HEK293 (cell line): Measurements from ENCODE around the gene FAM228B.
A peak's percentile ranks its signal among the peaks of the same experiment; 100 is the strongest.

Experiments
- BCL11A ChIP-seq: fragments of 450-650 bp; formaldehyde crosslinking; IDR thresholded peaks from 2 replicates; pipeline ENCODE4 v1.5.1; 2016; ENCODE audit warnings: low read depth, missing biosample characterization, missing genetic modification characterization
- ELK4 ChIP-seq: IDR thresholded peaks from 2 replicates; pipeline ENCODE4 v1.6.1; 2011; ENCODE audit warnings: mild to moderate bottlenecking, low read depth, low read length, borderline replicate concordance
- HOXC10 ChIP-seq: sonication (generic); formaldehyde crosslinking; IDR thresholded peaks from 2 replicates; pipeline ENCODE4 v1.8.1; 2023; ENCODE audit warnings: mild to moderate bottlenecking, missing genetic modification reagents
- SP7 ChIP-seq: fragments of 450-650 bp; formaldehyde crosslinking; IDR thresholded peaks from 2 replicates; pipeline ENCODE4 v1.5.1; 2016; ENCODE audit warnings: missing biosample characterization, missing genetic modification characterization
- WT1 ChIP-seq: fragments of 450-650 bp; formaldehyde crosslinking; IDR thresholded peaks from 2 replicates; pipeline ENCODE4 v1.5.1; 2016; ENCODE audit warnings: missing biosample characterization, missing genetic modification characterization
- YY1 ChIP-seq: fragments of 450-650 bp; formaldehyde crosslinking; IDR thresholded peaks from 2 replicates; pipeline ENCODE4 v1.5.1; 2018; ENCODE audit warnings: missing biosample characterization, missing genetic modification characterization
- ZBTB21 ChIP-seq: fragments of 450-650 bp; formaldehyde crosslinking; IDR thresholded peaks from 2 replicates; pipeline ENCODE4 v1.5.1; 2017; ENCODE audit warnings: missing biosample characterization, missing genetic modification characterization
- ZFP3 ChIP-seq: fragments of 450-650 bp; formaldehyde crosslinking; IDR thresholded peaks from 2 replicates; pipeline ENCODE4 v1.5.1; 2016; ENCODE audit warnings: low read depth, missing biosample characterization, missing genetic modification characterization
- ZFP37 ChIP-seq: fragments of 450-650 bp; formaldehyde crosslinking; IDR thresholded peaks from 2 replicates; pipeline ENCODE4 v1.5.1; 2016; ENCODE audit warnings: missing biosample characterization, missing genetic modification characterization
- ZNF2 ChIP-seq: fragments of 450-650 bp; formaldehyde crosslinking; IDR thresholded peaks from 2 replicates; pipeline ENCODE4 v1.5.1; 2016; ENCODE audit warnings: missing biosample characterization, missing genetic modification characterization
- ZNF292 ChIP-seq: fragments of 450-650 bp; formaldehyde crosslinking; IDR thresholded peaks from 2 replicates; pipeline ENCODE4 v1.5.1; 2016; ENCODE audit warnings: low read depth, missing biosample characterization, missing genetic modification characterization, borderline replicate concordance
- ZNF341 ChIP-seq: fragments of 450-650 bp; formaldehyde crosslinking; IDR thresholded peaks from 2 replicates; pipeline ENCODE4; 2016; ENCODE audit warnings: low read depth, missing biosample characterization, missing genetic modification characterization
- ZNF391 ChIP-seq: fragments of 450-650 bp; formaldehyde crosslinking; IDR thresholded peaks from 2 replicates; pipeline ENCODE4 v1.5.1; 2016; ENCODE audit warnings: low read depth, missing biosample characterization, missing genetic modification characterization, borderline replicate concordance
- ZNF518A ChIP-seq: fragments of 450-650 bp; formaldehyde crosslinking; conservative IDR thresholded peaks from 2 replicates; pipeline ENCODE4 v1.5.1; 2016; ENCODE audit warnings: low read depth, missing biosample characterization, missing genetic modification characterization
- ZNF521 ChIP-seq: fragments of 450-650 bp; formaldehyde crosslinking; IDR thresholded peaks from 2 replicates; pipeline ENCODE4 v1.5.1; 2017; ENCODE audit warnings: missing biosample characterization, mild to moderate bottlenecking, missing genetic modification characterization
- ZNF530 ChIP-seq: fragments of 450-650 bp; formaldehyde crosslinking; IDR thresholded peaks from 2 replicates; pipeline ENCODE4 v1.5.1; 2016; ENCODE audit warnings: low read depth, missing biosample characterization, missing genetic modification characterization
- ZNF555 ChIP-seq: fragments of 450-650 bp; formaldehyde crosslinking; conservative IDR thresholded peaks from 2 replicates; pipeline ENCODE4 v1.5.1; 2017; ENCODE audit warnings: missing biosample characterization, mild to moderate bottlenecking, missing genetic modification characterization, inconsistent platforms
- ZNF558 ChIP-seq: fragments of 450-650 bp; formaldehyde crosslinking; IDR thresholded peaks from 2 replicates; pipeline ENCODE4 v1.5.1; 2016; ENCODE audit warnings: missing biosample characterization, missing genetic modification characterization
- ZNF624 ChIP-seq: fragments of 450-650 bp; formaldehyde crosslinking; IDR thresholded peaks from 2 replicates; pipeline ENCODE4 v1.5.1; 2017; ENCODE audit warnings: missing biosample characterization, missing genetic modification characterization
- ZNF639 ChIP-seq: fragments of 450-650 bp; formaldehyde crosslinking; IDR thresholded peaks from 2 replicates; pipeline ENCODE4 v1.5.1; 2016; ENCODE audit warnings: missing biosample characterization, missing genetic modification characterization
- ZNF701 ChIP-seq: fragments of 450-650 bp; formaldehyde crosslinking; IDR thresholded peaks from 2 replicates; pipeline ENCODE4 v1.5.1; 2016; ENCODE audit warnings: missing biosample characterization, missing genetic modification characterization
- ZNF776 ChIP-seq: fragments of 450-650 bp; formaldehyde crosslinking; IDR thresholded peaks from 2 replicates; pipeline ENCODE4 v1.5.0; 2017; ENCODE audit warnings: missing biosample characterization, missing genetic modification characterization, borderline replicate concordance
- ZSCAN30 ChIP-seq: fragments of 450-650 bp; IDR thresholded peaks from 2 replicates; pipeline ENCODE4 v1.5.1; 2018; ENCODE audit warnings: missing biosample characterization, mild to moderate bottlenecking, missing genetic modification characterization, moderate library complexity
- TF ChIP-seq, protein P1 (sequence below): fragments of 450-650 bp; formaldehyde crosslinking; IDR thresholded peaks from 2 replicates; pipeline ENCODE4 v1.5.1; 2017; ENCODE audit warnings: missing biosample characterization, missing genetic modification characterization
- TF ChIP-seq, protein P2 (sequence below): fragments of 450-650 bp; formaldehyde crosslinking; IDR thresholded peaks from 2 replicates; pipeline ENCODE4 v1.5.1; 2016; ENCODE audit warnings: missing biosample characterization, missing genetic modification characterization
- TF ChIP-seq, protein P3 (sequence below): fragments of 450-650 bp; formaldehyde crosslinking; IDR thresholded peaks from 2 replicates; pipeline ENCODE4 v1.5.1; 2016; ENCODE audit warnings: missing biosample characterization, missing genetic modification characterization
- TF ChIP-seq, protein P4 (sequence below): fragments of 450-650 bp; formaldehyde crosslinking; IDR thresholded peaks from 2 replicates; pipeline ENCODE4 v1.5.1; 2017; ENCODE audit warnings: missing biosample characterization, missing genetic modification characterization

FAM228B gene

GRCh38 chr2:24075915-24076848 is 47.1 kb upstream of the FAM228B start, which contains the start of gene SF3B6 (continued):
- peak; percentile 87 for TF ChIP-seq ZSCAN30 (tag by site-specific recombination)
- TF ChIP-seq ZNF521 = no peak
- TF ChIP-seq, protein P1, sequence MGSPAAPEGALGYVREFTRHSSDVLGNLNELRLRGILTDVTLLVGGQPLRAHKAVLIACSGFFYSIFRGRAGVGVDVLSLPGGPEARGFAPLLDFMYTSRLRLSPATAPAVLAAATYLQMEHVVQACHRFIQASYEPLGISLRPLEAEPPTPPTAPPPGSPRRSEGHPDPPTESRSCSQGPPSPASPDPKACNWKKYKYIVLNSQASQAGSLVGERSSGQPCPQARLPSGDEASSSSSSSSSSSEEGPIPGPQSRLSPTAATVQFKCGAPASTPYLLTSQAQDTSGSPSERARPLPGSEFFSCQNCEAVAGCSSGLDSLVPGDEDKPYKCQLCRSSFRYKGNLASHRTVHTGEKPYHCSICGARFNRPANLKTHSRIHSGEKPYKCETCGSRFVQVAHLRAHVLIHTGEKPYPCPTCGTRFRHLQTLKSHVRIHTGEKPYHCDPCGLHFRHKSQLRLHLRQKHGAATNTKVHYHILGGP (tag by site-specific recombination) = no peak
- 0 out of 2 replicates have a peak, but pooled peaks have one; percentile 28 for TF ChIP-seq ZNF391
- peak; percentile 54; the same call in 1 of the 2 replicates for TF ChIP-seq ZNF639 (tag by site-specific recombination)
- no peak for TF ChIP-seq HOXC10 (CRISPR knock-in tag)
- peak; percentile 80; the same call in 1 of the 2 replicates for TF ChIP-seq ZFP37 (tag by site-specific recombination)
- peak; percentile 84; the same call in 1 of the 2 replicates for TF ChIP-seq ZBTB21
- TF ChIP-seq ZFP3 (tag by site-specific recombination) = no peak
- TF ChIP-seq, protein P2, sequence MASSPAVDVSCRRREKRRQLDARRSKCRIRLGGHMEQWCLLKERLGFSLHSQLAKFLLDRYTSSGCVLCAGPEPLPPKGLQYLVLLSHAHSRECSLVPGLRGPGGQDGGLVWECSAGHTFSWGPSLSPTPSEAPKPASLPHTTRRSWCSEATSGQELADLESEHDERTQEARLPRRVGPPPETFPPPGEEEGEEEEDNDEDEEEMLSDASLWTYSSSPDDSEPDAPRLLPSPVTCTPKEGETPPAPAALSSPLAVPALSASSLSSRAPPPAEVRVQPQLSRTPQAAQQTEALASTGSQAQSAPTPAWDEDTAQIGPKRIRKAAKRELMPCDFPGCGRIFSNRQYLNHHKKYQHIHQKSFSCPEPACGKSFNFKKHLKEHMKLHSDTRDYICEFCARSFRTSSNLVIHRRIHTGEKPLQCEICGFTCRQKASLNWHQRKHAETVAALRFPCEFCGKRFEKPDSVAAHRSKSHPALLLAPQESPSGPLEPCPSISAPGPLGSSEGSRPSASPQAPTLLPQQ (tag by site-specific recombination) = peak; percentile 40; the same call in 1 of the 2 replicates
- no peak for TF ChIP-seq ZNF776
- TF ChIP-seq ZNF624 (tag by site-specific recombination) = no peak
- TF ChIP-seq ZNF530 (tag by site-specific recombination) = no peak
- TF ChIP-seq, protein P3, sequence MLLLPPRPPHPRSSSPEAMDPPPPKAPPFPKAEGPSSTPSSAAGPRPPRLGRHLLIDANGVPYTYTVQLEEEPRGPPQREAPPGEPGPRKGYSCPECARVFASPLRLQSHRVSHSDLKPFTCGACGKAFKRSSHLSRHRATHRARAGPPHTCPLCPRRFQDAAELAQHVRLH (tag by site-specific recombination) = peak; percentile 100
- peak; percentile 92 for TF ChIP-seq ZNF341 (tag by site-specific recombination)
- no peak for TF ChIP-seq ZNF701
- TF ChIP-seq SP7 (tag by site-specific recombination) = peak; percentile 81
- TF ChIP-seq YY1 (tag by site-specific recombination) = 0 out of 2 replicates have a peak, but pooled peaks have one; percentile 42
- TF ChIP-seq ZNF2 (tag by site-specific recombination) = peak; percentile 76; the same call in 1 of the 2 replicates
- TF ChIP-seq, protein P4, sequence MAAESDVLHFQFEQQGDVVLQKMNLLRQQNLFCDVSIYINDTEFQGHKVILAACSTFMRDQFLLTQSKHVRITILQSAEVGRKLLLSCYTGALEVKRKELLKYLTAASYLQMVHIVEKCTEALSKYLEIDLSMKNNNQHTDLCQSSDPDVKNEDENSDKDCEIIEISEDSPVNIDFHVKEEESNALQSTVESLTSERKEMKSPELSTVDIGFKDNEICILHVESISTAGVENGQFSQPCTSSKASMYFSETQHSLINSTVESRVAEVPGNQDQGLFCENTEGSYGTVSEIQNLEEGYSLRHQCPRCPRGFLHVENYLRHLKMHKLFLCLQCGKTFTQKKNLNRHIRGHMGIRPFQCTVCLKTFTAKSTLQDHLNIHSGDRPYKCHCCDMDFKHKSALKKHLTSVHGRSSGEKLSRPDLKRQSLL (tag by site-specific recombination) = peak; percentile 17; the same call in 1 of the 2 replicates
- no peak for TF ChIP-seq ZNF292 (tag by site-specific recombination)
- no peak for TF ChIP-seq BCL11A (tag by site-specific recombination)
- TF ChIP-seq ELK4 = peak; percentile 99
- no peak for TF ChIP-seq ZNF555 (tag by site-specific recombination)
- TF ChIP-seq ZNF558 (tag by site-specific recombination) = peak; percentile 73; the same call in 1 of the 2 replicates
- no peak for TF ChIP-seq WT1
- peak; percentile 90 for TF ChIP-seq ZNF518A (tag by site-specific recombination)
